ENCODE measurements around the gene ADGRL2. TPM values are rescaled to one million over a fixed set of nuclear protein-coding genes. Genes with fewer than 3 reads are reported as not detected.
A peak's percentile ranks its signal among the peaks of the same experiment; 100 is the strongest.

The ADGRL2 gene
- total RNA-seq, 1 donor from 2014 or later = 42.2 TPM

- DNase-seq (ENCODE audit: missing footprints) (no peak), ATAC-seq (no peak)
- intact Hi-C loops (cut with DNase I) = loop anchor here (10.0 kb wide), 1 partner anchor 404 kb away; no protein-coding TSS in a partner anchor
Observed at GRCh38 chr1:81948495-81948894, 147.8 kb downstream of the ADGRL2 start.

- ATAC-seq (no peak), DNase-seq (ENCODE audit: missing footprints) (no peak)
- intact Hi-C loops (cut with DNase I) = loop anchor here (10.0 kb wide), 1 partner anchor 405 kb away; no protein-coding TSS in a partner anchor
Observed at GRCh38 chr1:81949421-81949820, 148.7 kb downstream of the ADGRL2 start.

- intact Hi-C loops (cut with DNase I) = no loop called here
- no peak for ATAC-seq
Observed at GRCh38 chr1:81950037-81950436, 149.3 kb downstream of the ADGRL2 start.

GRCh38 chr1:81950591-81951244 is 150.0 kb downstream of the ADGRL2 start:
- intact Hi-C loops (cut with DNase I) = no loop called here
- ATAC-seq (no peak), DNase-seq (ENCODE audit: missing footprints) (no peak)

More at GRCh38 chr1:81950037-81950436, 149.3 kb downstream of the ADGRL2 start:
- DNase-seq (ENCODE audit: missing footprints) = no peak

GRCh38 chr1:81954534-81955020 is 153.8 kb downstream of the ADGRL2 start:
- ATAC-seq (no peak), DNase-seq (ENCODE audit: missing footprints) (no peak)
- intact Hi-C loops (cut with DNase I) = no loop called here

GRCh38 chr1:81967951-81968350 is 167.2 kb downstream of the ADGRL2 start:
- no peak for ATAC-seq
- no peak for DNase-seq (ENCODE audit: missing footprints)
- intact Hi-C loops (cut with DNase I) = no loop called here

GRCh38 chr1:81970416-81970815 is 169.7 kb downstream of the ADGRL2 start:
- intact Hi-C loops (cut with DNase I) = no loop called here
- no peak for ATAC-seq
- DNase-seq (ENCODE audit: missing footprints) = no peak

- peak; percentile 92 for ATAC-seq
- intact Hi-C loops (cut with DNase I) = no loop called here
- no peak for DNase-seq (ENCODE audit: missing footprints)
Observed at GRCh38 chr1:81974222-81974841, 173.6 kb downstream of the ADGRL2 start.

GRCh38 chr1:81974883-81975555 is 174.3 kb downstream of the ADGRL2 start:
- intact Hi-C loops (cut with DNase I) = no loop called here
- DNase-seq (ENCODE audit: missing footprints) = no peak
- no peak for ATAC-seq

GRCh38 chr1:81976539-81976938 is 175.8 kb downstream of the ADGRL2 start:
- DNase-seq (ENCODE audit: missing footprints) = no peak
- intact Hi-C loops (cut with DNase I) = no loop called here
- no peak for ATAC-seq

GRCh38 chr1:81978945-81979344 is 178.2 kb downstream of the ADGRL2 start:
- ATAC-seq (no peak), DNase-seq (ENCODE audit: missing footprints) (no peak)
- intact Hi-C loops (cut with DNase I) = no loop called here

- no peak for ATAC-seq
- intact Hi-C loops (cut with DNase I) = no loop called here
Observed at GRCh38 chr1:81982523-81982922, 181.8 kb downstream of the ADGRL2 start.

GRCh38 chr1:81989524-81989923 is 188.8 kb downstream of the ADGRL2 start:
- DNase-seq (ENCODE audit: missing footprints) (no peak), ATAC-seq (no peak)
- intact Hi-C loops (cut with DNase I) = no loop called here

More at GRCh38 chr1:81982523-81982922, 181.8 kb downstream of the ADGRL2 start:
- DNase-seq (ENCODE audit: missing footprints) = no peak

- ATAC-seq (no peak), DNase-seq (ENCODE audit: missing footprints) (no peak)
- intact Hi-C loops (cut with DNase I) = no loop called here
Observed at GRCh38 chr1:81990241-81990640, 189.5 kb downstream of the ADGRL2 start.

- DNase-seq (ENCODE audit: missing footprints) (no peak), ATAC-seq (peak; percentile 65)
- intact Hi-C loops (cut with DNase I) = no loop called here
Observed at GRCh38 chr1:81998165-81998564, 197.4 kb downstream of the ADGRL2 start.

- intact Hi-C loops (cut with DNase I) = no loop called here
- no peak for ATAC-seq
Observed at GRCh38 chr1:81999364-81999763, 198.6 kb downstream of the ADGRL2 start.

GRCh38 chr1:82000221-82000620 is 199.5 kb downstream of the ADGRL2 start:
- no peak for DNase-seq (ENCODE audit: missing footprints)
- no peak for ATAC-seq
- intact Hi-C loops (cut with DNase I) = no loop called here

More at GRCh38 chr1:81999364-81999763, 198.6 kb downstream of the ADGRL2 start:
- DNase-seq (ENCODE audit: missing footprints) = no peak

GRCh38 chr1:82001345-82001744 is 200.6 kb downstream of the ADGRL2 start:
- intact Hi-C loops (cut with DNase I) = no loop called here
- no peak for ATAC-seq

GRCh38 chr1:82007804-82008203 is 207.1 kb downstream of the ADGRL2 start:
- intact Hi-C loops (cut with DNase I) = no loop called here
- ATAC-seq = no peak

More at GRCh38 chr1:82001345-82001744, 200.6 kb downstream of the ADGRL2 start:
- no peak for DNase-seq (ENCODE audit: missing footprints)

GRCh38 chr1:82013702-82014101 is 213.0 kb downstream of the ADGRL2 start:
- intact Hi-C loops (cut with DNase I) = no loop called here
- no peak for DNase-seq (ENCODE audit: missing footprints)
- no peak for ATAC-seq

More at GRCh38 chr1:82007804-82008203, 207.1 kb downstream of the ADGRL2 start:
- DNase-seq (ENCODE audit: missing footprints) = no peak
